HEK293 (cell line): ENCODE measurements around the gene FHIT.

Source experiments
- CTCF ChIA-PET: fragments of 350-600 bp; formaldehyde crosslinking; extraction: SDS; loops from one replicate; lab custom pipeline; 2021; ENCODE audit warnings: antibody characterized with exemption; lab: Yijun Ruan, JAX
- POLR2A ChIA-PET: fragments of 300-600 bp; formaldehyde crosslinking; extraction: SDS; loops from one replicate; lab custom pipeline; 2020; ENCODE audit warnings: antibody characterized with exemption, inconsistent platforms; lab: Yijun Ruan, JAX
- H3K27ac ChIP-seq: fragments of 200-500 bp; sonication (Bioruptor generic); 2 replicates; pipeline ENCODE4 v1.5.1; 2014; ENCODE audit warnings: low read depth, low read length, control low read depth, inconsistent platforms; ENCODE audit errors: extremely low read depth
- H3K36me3 ChIP-seq, 2 experiments: fragments of 200-500 bp in 1 of 2; sonication (Bioruptor generic) in 1 of 2; 1 replicate in 1 of 2; 2 replicates in 1 of 2; pipeline ENCODE4 v1.5.1; 2014 to 2017; ENCODE audit warnings: inconsistent platforms in 2 of 2, low read length in 2 of 2; ENCODE audit not compliant: control insufficient read depth in 2 of 2, insufficient read depth in 1 of 2
- H3K4me1 ChIP-seq: fragments of 200-500 bp; sonication (Bioruptor generic); 2 replicates; pipeline ENCODE4 v1.5.1; 2014; ENCODE audit warnings: mild to moderate bottlenecking, low read length, inconsistent platforms; ENCODE audit not compliant: control insufficient read depth, insufficient read depth
- H3K4me3 ChIP-seq: 2 replicates; pipeline ENCODE4 v1.5.1; 2011; ENCODE audit warnings: low read depth, mild to moderate bottlenecking, control low read depth, low read length, moderate library complexity
- H3K9me3 ChIP-seq: fragments of 200-500 bp; sonication (Bioruptor generic); 2 replicates; pipeline ENCODE4 v1.5.1; 2014; ENCODE audit warnings: low read depth, low read length, inconsistent platforms; ENCODE audit not compliant: control insufficient read depth, insufficient read depth
- EGR2 ChIP-seq: fragments of 450-650 bp; formaldehyde crosslinking; IDR thresholded peaks from 2 replicates; pipeline ENCODE4 v1.5.1; 2016; ENCODE audit warnings: low read depth, missing biosample characterization, missing genetic modification characterization
- GLI2 ChIP-seq: fragments of 450-650 bp; formaldehyde crosslinking; IDR thresholded peaks from 2 replicates; pipeline ENCODE4; 2017; ENCODE audit warnings: missing biosample characterization, missing genetic modification characterization, low read depth, borderline replicate concordance
- GLIS2 ChIP-seq: fragments of 450-650 bp; formaldehyde crosslinking; IDR thresholded peaks from 2 replicates; pipeline ENCODE4 v1.5.1; 2016; ENCODE audit warnings: missing biosample characterization, missing genetic modification characterization
- MEIS1 ChIP-seq: sonication (generic); formaldehyde crosslinking; IDR thresholded peaks from 2 replicates; pipeline ENCODE4 v1.8.1; 2022; ENCODE audit warnings: missing genetic modification reagents, mild to moderate bottlenecking, borderline replicate concordance
- SP3 ChIP-seq: fragments of 450-650 bp; formaldehyde crosslinking; IDR thresholded peaks from 2 replicates; pipeline ENCODE4 v1.5.1; 2016; ENCODE audit warnings: missing biosample characterization, missing genetic modification characterization
- ZBTB21 ChIP-seq: fragments of 450-650 bp; formaldehyde crosslinking; IDR thresholded peaks from 2 replicates; pipeline ENCODE4 v1.5.1; 2017; ENCODE audit warnings: missing biosample characterization, missing genetic modification characterization
- ZBTB7A ChIP-seq: fragments of 450-650 bp; formaldehyde crosslinking; IDR thresholded peaks from 2 replicates; pipeline ENCODE4 v1.5.1; 2016; ENCODE audit warnings: low read depth, missing biosample characterization, missing genetic modification characterization
- ZNF138 ChIP-seq: fragments of 450-650 bp; formaldehyde crosslinking; IDR thresholded peaks from 2 replicates; pipeline ENCODE4 v1.5.1; 2016; ENCODE audit warnings: missing biosample characterization, missing genetic modification characterization, borderline replicate concordance
- ZNF24 ChIP-seq: fragments of 450-650 bp; formaldehyde crosslinking; IDR thresholded peaks from 2 replicates; pipeline ENCODE4 v1.5.1; 2016; ENCODE audit warnings: missing biosample characterization, missing genetic modification characterization
- ZNF354C ChIP-seq: fragments of 450-650 bp; formaldehyde crosslinking; IDR thresholded peaks from 2 replicates; pipeline ENCODE4 v1.5.1; 2016; ENCODE audit warnings: missing biosample characterization, missing genetic modification characterization, low read depth, borderline replicate concordance
- ZNF529 ChIP-seq: fragments of 450-650 bp; formaldehyde crosslinking; IDR thresholded peaks from 2 replicates; pipeline ENCODE4 v1.5.1; 2017; ENCODE audit warnings: missing genetic modification characterization, missing biosample characterization; ENCODE audit not compliant: insufficient replicate concordance
- ZNF658 ChIP-seq: fragments of 450-650 bp; formaldehyde crosslinking; IDR thresholded peaks from 2 replicates; pipeline ENCODE4; 2016; ENCODE audit warnings: missing biosample characterization, missing genetic modification characterization
- ZNF843 ChIP-seq: fragments of 450-650 bp; formaldehyde crosslinking; IDR thresholded peaks from 2 replicates; pipeline ENCODE4 v1.5.1; 2016; ENCODE audit warnings: missing biosample characterization, missing genetic modification characterization
- ZSCAN30 ChIP-seq: fragments of 450-650 bp; IDR thresholded peaks from 2 replicates; pipeline ENCODE4 v1.5.1; 2018; ENCODE audit warnings: missing biosample characterization, mild to moderate bottlenecking, missing genetic modification characterization, moderate library complexity
- ZSCAN5A ChIP-seq: fragments of 450-650 bp; formaldehyde crosslinking; IDR thresholded peaks from 2 replicates; pipeline ENCODE4 v1.5.1; 2016; ENCODE audit warnings: missing biosample characterization, missing genetic modification characterization
- TF ChIP-seq, protein P1 (sequence below): fragments of 450-650 bp; formaldehyde crosslinking; IDR thresholded peaks from 2 replicates; pipeline ENCODE4 v1.5.1; 2017; ENCODE audit warnings: missing biosample characterization, missing genetic modification characterization
- TF ChIP-seq, protein P2 (sequence below): fragments of 450-650 bp; formaldehyde crosslinking; IDR thresholded peaks from 2 replicates; pipeline ENCODE4 v1.5.1; 2016; ENCODE audit warnings: missing biosample characterization, missing genetic modification characterization, borderline replicate concordance
- TF ChIP-seq, protein P3 (sequence below): fragments of 450-650 bp; formaldehyde crosslinking; IDR thresholded peaks from 2 replicates; pipeline ENCODE4 v1.5.1; 2016; ENCODE audit warnings: missing biosample characterization, missing genetic modification characterization

FHIT gene

DNA sequence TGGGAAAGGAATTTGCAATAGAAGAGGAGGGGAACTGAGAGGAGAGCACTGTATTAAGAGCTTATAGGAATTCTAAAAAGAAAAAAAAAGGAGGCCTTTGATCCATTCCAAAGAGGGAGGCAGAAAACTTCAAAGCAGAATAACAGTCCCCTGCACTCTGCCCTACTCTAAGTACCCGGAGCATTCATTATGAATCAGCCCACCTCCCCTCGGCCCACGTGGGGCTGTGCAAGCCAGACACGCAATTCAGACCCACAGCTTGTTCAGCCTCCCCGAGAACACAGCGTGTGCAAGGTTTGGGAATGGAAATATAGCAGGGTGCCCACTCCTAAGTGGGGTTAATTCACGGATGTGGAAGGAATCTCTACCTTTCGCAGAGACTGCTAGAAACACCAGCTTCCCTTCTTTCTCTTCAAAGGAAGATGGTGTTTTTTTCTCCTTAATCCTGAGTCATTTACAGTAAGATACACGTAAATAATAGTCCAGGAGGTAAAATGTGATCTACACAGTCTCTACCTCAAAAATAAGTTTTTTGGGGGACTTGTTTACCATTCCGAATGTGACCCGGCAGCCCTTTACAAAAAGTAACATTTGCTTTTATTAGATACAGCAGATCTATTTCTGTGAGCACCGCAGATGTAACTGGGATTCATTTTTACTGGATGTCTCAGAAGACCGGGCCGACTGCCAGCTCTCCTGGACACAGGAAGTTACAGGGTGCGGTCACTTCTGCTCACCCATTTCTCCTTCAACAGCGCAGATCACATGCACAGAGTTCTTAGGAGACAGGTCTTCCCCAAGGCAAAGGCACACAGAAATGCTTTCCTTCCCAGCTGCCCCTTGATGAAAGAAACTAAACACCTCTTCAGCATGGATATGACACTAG, 1433.0 kb downstream of the FHIT start:
- POLR2A ChIA-PET: no interaction called here
- H3K4me1 ChIP-seq: 0 out of 2 replicates have a peak, but pooled peaks cover 2% of the 10 kb centered on the region

GRCh38 chr3:59817511-59817910, 1433.7 kb downstream of the FHIT start:
- CTCF ChIA-PET: interaction anchor here (0.6 kb wide), 1 partner anchor 33 kb away, joined by 3 read pairs; no protein-coding TSS in a partner anchor
- Histone ChIP-seq H3K4me3 (no peak overlapping the region), H3K4me1 (0 out of 2 replicates have a peak, but pooled peaks cover 2% of the 10 kb centered on the region), H3K9me3 (no peaks in the 10 kb centered on the region), H3K36me3 (no peaks in the 10 kb centered on the region), H3K27ac (no peak overlapping the region)
- POLR2A ChIA-PET: no interaction called here
- no peak for TF ChIP-seq GLI2 (tag by site-specific recombination)
- TF ChIP-seq SP3 (tag by site-specific recombination): no peak
- TF ChIP-seq ZNF529 (tag by site-specific recombination): no peak
- no peak for TF ChIP-seq ZBTB21 (tag by site-specific recombination)
- no peak for TF ChIP-seq MEIS1
- TF ChIP-seq ZNF843 (tag by site-specific recombination): no peak
- TF ChIP-seq ZNF354C: no peak
- TF ChIP-seq ZSCAN30: no peak
- TF ChIP-seq, protein P1, sequence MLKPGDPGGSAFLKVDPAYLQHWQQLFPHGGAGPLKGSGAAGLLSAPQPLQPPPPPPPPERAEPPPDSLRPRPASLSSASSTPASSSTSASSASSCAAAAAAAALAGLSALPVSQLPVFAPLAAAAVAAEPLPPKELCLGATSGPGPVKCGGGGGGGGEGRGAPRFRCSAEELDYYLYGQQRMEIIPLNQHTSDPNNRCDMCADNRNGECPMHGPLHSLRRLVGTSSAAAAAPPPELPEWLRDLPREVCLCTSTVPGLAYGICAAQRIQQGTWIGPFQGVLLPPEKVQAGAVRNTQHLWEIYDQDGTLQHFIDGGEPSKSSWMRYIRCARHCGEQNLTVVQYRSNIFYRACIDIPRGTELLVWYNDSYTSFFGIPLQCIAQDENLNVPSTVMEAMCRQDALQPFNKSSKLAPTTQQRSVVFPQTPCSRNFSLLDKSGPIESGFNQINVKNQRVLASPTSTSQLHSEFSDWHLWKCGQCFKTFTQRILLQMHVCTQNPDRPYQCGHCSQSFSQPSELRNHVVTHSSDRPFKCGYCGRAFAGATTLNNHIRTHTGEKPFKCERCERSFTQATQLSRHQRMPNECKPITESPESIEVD (tag by site-specific recombination): no peak
- TF ChIP-seq, protein P2, sequence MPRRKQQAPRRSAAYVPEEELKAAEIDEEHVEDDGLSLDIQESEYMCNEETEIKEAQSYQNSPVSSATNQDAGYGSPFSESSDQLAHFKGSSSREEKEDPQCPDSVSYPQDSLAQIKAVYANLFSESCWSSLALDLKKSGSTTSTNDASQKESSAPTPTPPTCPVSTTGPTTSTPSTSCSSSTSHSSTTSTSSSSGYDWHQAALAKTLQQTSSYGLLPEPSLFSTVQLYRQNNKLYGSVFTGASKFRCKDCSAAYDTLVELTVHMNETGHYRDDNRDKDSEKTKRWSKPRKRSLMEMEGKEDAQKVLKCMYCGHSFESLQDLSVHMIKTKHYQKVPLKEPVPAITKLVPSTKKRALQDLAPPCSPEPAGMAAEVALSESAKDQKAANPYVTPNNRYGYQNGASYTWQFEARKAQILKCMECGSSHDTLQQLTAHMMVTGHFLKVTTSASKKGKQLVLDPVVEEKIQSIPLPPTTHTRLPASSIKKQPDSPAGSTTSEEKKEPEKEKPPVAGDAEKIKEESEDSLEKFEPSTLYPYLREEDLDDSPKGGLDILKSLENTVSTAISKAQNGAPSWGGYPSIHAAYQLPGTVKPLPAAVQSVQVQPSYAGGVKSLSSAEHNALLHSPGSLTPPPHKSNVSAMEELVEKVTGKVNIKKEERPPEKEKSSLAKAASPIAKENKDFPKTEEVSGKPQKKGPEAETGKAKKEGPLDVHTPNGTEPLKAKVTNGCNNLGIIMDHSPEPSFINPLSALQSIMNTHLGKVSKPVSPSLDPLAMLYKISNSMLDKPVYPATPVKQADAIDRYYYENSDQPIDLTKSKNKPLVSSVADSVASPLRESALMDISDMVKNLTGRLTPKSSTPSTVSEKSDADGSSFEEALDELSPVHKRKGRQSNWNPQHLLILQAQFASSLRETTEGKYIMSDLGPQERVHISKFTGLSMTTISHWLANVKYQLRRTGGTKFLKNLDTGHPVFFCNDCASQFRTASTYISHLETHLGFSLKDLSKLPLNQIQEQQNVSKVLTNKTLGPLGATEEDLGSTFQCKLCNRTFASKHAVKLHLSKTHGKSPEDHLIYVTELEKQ (tag by site-specific recombination): no peak
- TF ChIP-seq EGR2: no peak
- TF ChIP-seq GLIS2 (tag by site-specific recombination): no peak
- no peak for TF ChIP-seq ZNF24
- TF ChIP-seq ZSCAN5A: no peak
- TF ChIP-seq ZBTB7A (tag by site-specific recombination): no peak
- no peak for TF ChIP-seq ZNF658 (tag by site-specific recombination)
- no peak for TF ChIP-seq ZNF138 (tag by site-specific recombination)

More for the DNA sequence above, 1433.0 kb downstream of the FHIT start:
- H3K27ac ChIP-seq: no peak overlapping the region
- no peaks in the 10 kb centered on the region for H3K36me3 ChIP-seq
- no peak overlapping the region for H3K4me3 ChIP-seq
- CTCF ChIA-PET: interaction anchor here (0.6 to 0.7 kb wide), 2 partner anchors 32 to 103 kb away, joined by 3 read pairs; no protein-coding TSS in a partner anchor
- no peaks in the 10 kb centered on the region for H3K9me3 ChIP-seq
- TF ChIP-seq, protein P3, sequence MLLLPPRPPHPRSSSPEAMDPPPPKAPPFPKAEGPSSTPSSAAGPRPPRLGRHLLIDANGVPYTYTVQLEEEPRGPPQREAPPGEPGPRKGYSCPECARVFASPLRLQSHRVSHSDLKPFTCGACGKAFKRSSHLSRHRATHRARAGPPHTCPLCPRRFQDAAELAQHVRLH (tag by site-specific recombination): no peak
